H9 (cell line): ENCODE data around the gene RGL2. TPM values are rescaled to one million over a fixed set of nuclear protein-coding genes. Genes with fewer than 3 reads are reported as not detected.

Experiments used
- DNase-seq: peaks from one replicate; pipeline ENCODE4 v3.0.0-alpha.2; 2017
- H2AFZ ChIP-seq: one replicate; pipeline ENCODE4 v1.6.1; 2013; ENCODE audit warnings: mild to moderate bottlenecking, low read length, control low read depth, moderate library complexity
- H2AK5ac ChIP-seq: 2 replicates; pipeline ENCODE4 v1.6.1; 2013; ENCODE audit warnings: low read length, control low read depth, mixed read lengths; ENCODE audit not compliant: insufficient read length
- H2BK120ac ChIP-seq: one replicate; pipeline ENCODE4 v1.6.1; 2013; ENCODE audit warnings: low read depth, mild to moderate bottlenecking, low read length, control low read depth, inconsistent platforms; ENCODE audit not compliant: poor library complexity, severe bottlenecking
- H2BK12ac ChIP-seq: 2 replicates; pipeline ENCODE4 v1.6.1; 2013; ENCODE audit warnings: low read length, control low read depth, mixed read lengths, low read depth; ENCODE audit not compliant: insufficient read length
- H2BK15ac ChIP-seq: 2 replicates; pipeline ENCODE4 v1.6.1; 2013; ENCODE audit warnings: low read depth, low read length, control low read depth
- H2BK20ac ChIP-seq: one replicate; pipeline ENCODE4 v1.6.1; 2013; ENCODE audit warnings: low read depth, mild to moderate bottlenecking, low read length, control low read depth, inconsistent platforms; ENCODE audit not compliant: poor library complexity, severe bottlenecking
- H2BK5ac ChIP-seq: 2 replicates; pipeline ENCODE4 v1.6.1; 2013; ENCODE audit warnings: low read length, control low read depth, mixed read lengths; ENCODE audit not compliant: insufficient read length
- H3K14ac ChIP-seq: 2 replicates; pipeline ENCODE4 v1.6.1; 2013; ENCODE audit warnings: low read length, control low read depth; ENCODE audit not compliant: insufficient read depth
- H3K18ac ChIP-seq: 2 replicates; pipeline ENCODE4 v1.6.1; 2013; ENCODE audit warnings: low read depth, mild to moderate bottlenecking, mixed read lengths, low read length, control low read depth; ENCODE audit not compliant: insufficient read length
- H3K23ac ChIP-seq: 2 replicates; pipeline ENCODE4 v1.6.1; 2013; ENCODE audit warnings: low read length, control low read depth, mixed read lengths, low read depth; ENCODE audit not compliant: insufficient read length
- H3K23me2 ChIP-seq: 2 replicates; pipeline ENCODE4 v1.6.1; 2013; ENCODE audit warnings: low read depth, mild to moderate bottlenecking, mixed read lengths, low read length, control low read depth; ENCODE audit not compliant: insufficient read length, poor library complexity, severe bottlenecking
- H3K27ac ChIP-seq: 2 replicates; pipeline ENCODE4 v1.5.1; 2013; ENCODE audit warnings: low read length, control low read depth, mixed read lengths, low read depth; ENCODE audit not compliant: insufficient read length
- H3K27me3 ChIP-seq: 2 replicates; pipeline ENCODE4 v1.6.1; 2013; ENCODE audit warnings: low read length, control low read depth, inconsistent platforms; ENCODE audit not compliant: insufficient read depth
- H3K4ac ChIP-seq: 2 replicates; pipeline ENCODE4 v1.6.1; 2013; ENCODE audit warnings: low read depth, mild to moderate bottlenecking, control low read depth, inconsistent platforms, low read length, moderate library complexity
- H3K4me1 ChIP-seq: 2 replicates; pipeline ENCODE4 v1.6.1; 2013; ENCODE audit warnings: low read length, control low read depth, inconsistent platforms; ENCODE audit not compliant: insufficient read depth
- H3K4me2 ChIP-seq: 2 replicates; pipeline ENCODE4 v1.6.1; 2013; ENCODE audit warnings: low read length, control low read depth, mixed read lengths; ENCODE audit not compliant: insufficient read length, insufficient read depth
- H3K56ac ChIP-seq: 2 replicates; pipeline ENCODE4 v1.6.1; 2013; ENCODE audit warnings: low read depth, mild to moderate bottlenecking, mixed read lengths, low read length, control low read depth; ENCODE audit not compliant: insufficient read length
- H3K79me1 ChIP-seq: 2 replicates; pipeline ENCODE4 v1.6.1; 2013; ENCODE audit warnings: low read depth, mild to moderate bottlenecking, moderate library complexity, low read length, control low read depth, inconsistent platforms; ENCODE audit not compliant: insufficient read depth, poor library complexity, severe bottlenecking
- H3K79me2 ChIP-seq: 2 replicates; pipeline ENCODE4 v1.6.1; 2013; ENCODE audit warnings: low read length, control low read depth, inconsistent platforms; ENCODE audit not compliant: insufficient read depth
- H3K9ac ChIP-seq: 2 replicates; pipeline ENCODE4 v1.6.1; 2013; ENCODE audit warnings: low read length, control low read depth, mixed read lengths; ENCODE audit not compliant: insufficient read length; ENCODE audit errors: extremely low read depth
- H3K9me3 ChIP-seq: one replicate; pipeline ENCODE4 v1.6.1; 2013; ENCODE audit warnings: low read depth, low read length, inconsistent platforms; ENCODE audit not compliant: control insufficient read depth
- H3T11ph ChIP-seq: one replicate; pipeline ENCODE4 v1.6.1; 2013; ENCODE audit warnings: mild to moderate bottlenecking, low read length, control low read depth, inconsistent platforms
- H4K20me1 ChIP-seq: one replicate; pipeline ENCODE4 v1.6.1; 2013; ENCODE audit not compliant: control insufficient read depth, insufficient read length, insufficient read depth
- H4K5ac ChIP-seq: 2 replicates; pipeline ENCODE4 v1.6.1; 2013; ENCODE audit warnings: low read depth, mild to moderate bottlenecking, mixed read lengths, low read length, control low read depth; ENCODE audit not compliant: insufficient read length
- H4K8ac ChIP-seq: replicated peaks from 2 replicates; pipeline ENCODE4 v1.6.1; 2013; ENCODE audit warnings: low read length, control low read depth, mixed read lengths, low read depth; ENCODE audit not compliant: insufficient read length
- H4K91ac ChIP-seq: 2 replicates; pipeline ENCODE4 v1.6.1; 2013; ENCODE audit warnings: low read depth, mild to moderate bottlenecking, moderate library complexity, mixed read lengths, low read length, control low read depth; ENCODE audit not compliant: insufficient read length
- H3K27ac Mint-ChIP-seq, 3 experiments: 2 replicates in 2 of 3; 3 replicates in 1 of 3; pipeline ENCODE4 v1.8.0; 2020 to 2021; ENCODE audit warnings: mixed read lengths in 3 of 3, mild to moderate bottlenecking in 1 of 3, moderate library complexity in 1 of 3
- H3K27me3 Mint-ChIP-seq: 2 replicates; pipeline ENCODE4 v1.8.0; 2021; ENCODE audit warnings: low read depth, mild to moderate bottlenecking, moderate library complexity, mixed read lengths
- H3K36me3 Mint-ChIP-seq, 3 experiments: 2 replicates in 2 of 3; 3 replicates in 1 of 3; pipeline ENCODE4 v1.8.0; 2020 to 2021; ENCODE audit warnings: low read depth in 3 of 3, mixed read lengths in 3 of 3; ENCODE audit not compliant: insufficient read depth in 1 of 3
- H3K4me1 Mint-ChIP-seq, 2 experiments: 2 replicates each; pipeline ENCODE4 v1.8.0; 2020; ENCODE audit warnings: mixed read lengths in 2 of 2
- H3K4me3 Mint-ChIP-seq, 2 experiments: 2 replicates in 1 of 2; 3 replicates in 1 of 2; pipeline ENCODE4 v1.8.0; 2020 to 2021; ENCODE audit warnings: mild to moderate bottlenecking in 2 of 2, mixed read lengths in 2 of 2, moderate library complexity in 1 of 2
- H3K9me3 Mint-ChIP-seq, 2 experiments: 2 replicates in 1 of 2; 3 replicates in 1 of 2; pipeline ENCODE4 v1.8.0; 2020; ENCODE audit warnings: mild to moderate bottlenecking in 2 of 2, mixed read lengths in 2 of 2, moderate library complexity in 1 of 2
- CTCF ChIP-seq: fragments of 200-600 bp; sonication (generic); conservative IDR thresholded peaks from 3 replicates; pipeline ENCODE4 v1.8.0; 2021; ENCODE audit warnings: antibody characterized with exemption, mild to moderate bottlenecking
- WGBS: extraction: QIAGEN DNeasy Blood & Tissue Kit; methylation state at CpG from one replicate; pipeline ENCODE4 v1.1.7; 2013; ENCODE audit warnings: missing lambda C conversion rate, low lambda C conversion rate, mixed read lengths; ENCODE audit not compliant: insufficient read length; ENCODE audit errors: extremely low coverage; 5-methylcytosine and 5-hydroxymethylcytosine counted together
- microRNA-seq: library from miRNA; unstranded; fragments of <30 nt; microRNA quantifications from one replicate; pipeline ENCODE4, GENCODE V29; 2020; ENCODE audit warnings: borderline microRNAs expressed
- total RNA-seq: library from RNA; stranded (reverse); gene quantifications from 2 replicates; pipeline ENCODE4 v1.2.1, GENCODE V29; 2021

Gene RGL2
- total RNA-seq, 1 experiment from 2014 or later, result 74.3 TPM

GRCh38 chr6:33241968-33242367 is 56.8 kb downstream of the RGL2 start:
- no peak for DNase-seq
- no peak overlapping the region for H3K27ac Mint-ChIP-seq
- no peak overlapping the region for H2AFZ ChIP-seq
- no peak overlapping the region for H2BK20ac ChIP-seq
- no peaks in the 10 kb centered on the region for H3K36me3 Mint-ChIP-seq
- H3K79me1 ChIP-seq, result no peaks in the 10 kb centered on the region
- no peak overlapping the region for H2AK5ac ChIP-seq
- no peak overlapping the region for H3K18ac ChIP-seq
- H3K9me3 Mint-ChIP-seq, result no peaks in the 10 kb centered on the region
- H2BK15ac ChIP-seq, result no peak overlapping the region
- H2BK5ac ChIP-seq, result no peak overlapping the region
- no peaks in the 10 kb centered on the region for H3K79me2 ChIP-seq
- no peak overlapping the region for H3K4ac ChIP-seq
- TF ChIP-seq CTCF, result no peak
- no peaks in the 10 kb centered on the region for H3K9me3 ChIP-seq
- no peak overlapping the region for H4K8ac ChIP-seq
- no peaks in the 10 kb centered on the region for H4K20me1 ChIP-seq
- no peaks in the 10 kb centered on the region for H3K4me1 Mint-ChIP-seq
- H3K27me3 Mint-ChIP-seq, result peaks cover 85% of the 10 kb centered on the region
- no peaks in the 10 kb centered on the region for H3K4me1 ChIP-seq
- no peaks in the 10 kb centered on the region for H3K23me2 ChIP-seq
- no peak overlapping the region for H3K27ac ChIP-seq
- H3K14ac ChIP-seq, result no peak overlapping the region
- H3K4me3 Mint-ChIP-seq, result no peak overlapping the region
- no peak overlapping the region for H3K9ac ChIP-seq
- no peak overlapping the region for H2BK120ac ChIP-seq
- no peak overlapping the region for H4K5ac ChIP-seq
- H3K27me3 ChIP-seq, result no peaks in the 10 kb centered on the region; the same call in 1 of the 2 replicates
- no peak overlapping the region for H4K91ac ChIP-seq
- no peak overlapping the region for H3K4me2 ChIP-seq
- H3K56ac ChIP-seq, result no peak overlapping the region
- no peak overlapping the region for H3T11ph ChIP-seq
- WGBS, result no CpG with 5 or more reads among the region's 3 CpGs
- H2BK12ac ChIP-seq, result no peak overlapping the region
- H3K23ac ChIP-seq, result no peak overlapping the region

Small RNA genes within 50 kb of the gene (microRNA-seq; reads per million reads assigned to microRNA genes)
- not detected for gene MIR6834
- gene MIR6873, result not detected

Other genes starting within 250 kb of the RGL2 start
- 2.6 and 4.0 TPM in 2 replicates for gene HLA-DPA1, start 225.3 kb downstream of the RGL2 start, total RNA-seq
- 23.4 and 23.6 TPM in 2 replicates for gene HLA-DPB1, start 223.0 kb downstream of the RGL2 start, total RNA-seq
- gene COL11A2, start 106.5 kb downstream of the RGL2 start, total RNA-seq, result 2.0 and 2.3 TPM in 2 replicates
- 14.8 and 16.8 TPM in 2 replicates for gene RXRB, start 98.3 kb downstream of the RGL2 start, total RNA-seq
- 105 and 107 TPM in 2 replicates for gene SLC39A7, start 98.1 kb downstream of the RGL2 start, total RNA-seq
- gene HSD17B8, start 94.3 kb downstream of the RGL2 start, total RNA-seq, result 5.5 and 7.1 TPM in 2 replicates
- gene RING1, start 90.4 kb downstream of the RGL2 start, total RNA-seq, result 29.8 and 31.0 TPM in 2 replicates
- 46.9 and 47.1 TPM in 2 replicates for gene VPS52, start 27.1 kb downstream of the RGL2 start, total RNA-seq
- 3,216 and 3,296 TPM in 2 replicates for gene RPS18, start 26.9 kb downstream of the RGL2 start, total RNA-seq
- 3.2 and 3.4 TPM in 2 replicates for gene B3GALT4, start 21.8 kb downstream of the RGL2 start, total RNA-seq
- 99.2 and 110 TPM in 2 replicates for gene WDR46, start 9.7 kb downstream of the RGL2 start, total RNA-seq
- 85.8 and 90.7 TPM in 2 replicates for gene PFDN6, start 9.3 kb downstream of the RGL2 start, total RNA-seq
- 28.2 and 29.5 TPM in 2 replicates for gene TAPBP, start 15.1 kb upstream of the RGL2 start, total RNA-seq
- 8.1 TPM in 2 replicates for gene ZBTB22, start 18.8 kb upstream of the RGL2 start, total RNA-seq
- gene DAXX, start 24.0 kb upstream of the RGL2 start, total RNA-seq, result 80.2 and 80.4 TPM in 2 replicates
- 73.1 and 73.8 TPM in 2 replicates for gene KIFC1, start 92.9 kb upstream of the RGL2 start, total RNA-seq
- gene PHF1, start 112.1 kb upstream of the RGL2 start, total RNA-seq, result 49.8 and 56.8 TPM in 2 replicates
- 257 and 264 TPM in 2 replicates for gene CUTA, start 119.2 kb upstream of the RGL2 start, total RNA-seq
- gene SYNGAP1, start 121.1 kb upstream of the RGL2 start, total RNA-seq, result 111 and 121 TPM in 2 replicates
- gene ZBTB9, start 155.6 kb upstream of the RGL2 start, total RNA-seq, result 48.1 and 53.1 TPM in 2 replicates